NCI-H524 (cell line): Measurements from ENCODE around the gene AHNAK.
"Not testable (repeated sequence)": the region's sequence is repeated elsewhere in the genome, so short reads cannot be mapped to it uniquely, and the experiment has no call there.

Experiments used
- DNase-seq, 2 experiments: peaks; one replicate each; lab custom pipeline; 2025; lab: John Stamatoyannopoulos, UW

Gene AHNAK

DNA sequence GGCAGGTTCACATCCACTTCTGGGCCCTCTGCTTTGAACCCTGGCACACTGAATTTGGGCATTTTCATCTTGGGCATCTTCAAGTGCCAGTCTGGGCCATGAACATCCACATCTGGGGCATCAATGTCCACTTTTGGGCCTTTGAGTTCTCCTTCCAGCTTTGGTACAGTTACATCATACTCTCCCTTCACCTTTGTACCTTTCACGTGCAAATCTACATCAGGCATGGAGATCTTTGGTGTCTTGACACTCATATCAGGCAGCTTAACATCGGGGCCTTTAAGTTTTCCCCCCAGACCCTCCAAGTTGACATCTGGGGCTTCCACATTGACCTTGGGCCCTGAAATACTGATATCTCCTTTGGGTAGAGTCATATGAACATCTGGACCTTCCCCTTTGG is 14.5 kb downstream of the AHNAK start:
- DNase-seq, result no peak

- no peak for DNase-seq
These were observed 29.8 kb downstream of the AHNAK start for GRCh38 chr11:62516736-62517371.

DNA sequence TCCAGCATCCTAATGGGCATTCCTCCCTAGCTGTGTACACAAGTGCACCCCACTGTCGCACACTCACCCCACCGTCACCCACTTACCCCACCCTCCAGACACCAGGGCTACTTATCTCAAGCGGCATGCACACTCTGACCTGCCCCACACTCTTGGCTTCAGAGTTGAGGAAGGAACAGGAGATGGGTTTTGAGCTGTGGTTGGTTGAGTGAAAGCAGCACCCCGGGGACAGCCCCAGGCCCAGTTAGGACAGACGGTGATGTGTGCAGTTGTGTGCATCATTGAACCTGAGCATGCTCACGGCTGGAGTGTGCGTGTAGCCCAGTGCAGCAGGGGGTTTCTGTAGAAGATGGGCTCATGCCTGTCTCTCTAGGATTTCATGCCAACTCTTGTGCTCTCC is 32.5 kb downstream of the AHNAK start:
- no peak for DNase-seq

- no peak for DNase-seq
These were observed 33.0 kb downstream of the AHNAK start for GRCh38 chr11:62513626-62514025.

GRCh38 chr11:62512961-62513360 is 33.6 kb downstream of the AHNAK start:
- no peak for DNase-seq

GRCh38 chr11:62508336-62509058 is 38.1 kb downstream of the AHNAK start:
- DNase-seq, result peak; percentile 7 to 40

DNA sequence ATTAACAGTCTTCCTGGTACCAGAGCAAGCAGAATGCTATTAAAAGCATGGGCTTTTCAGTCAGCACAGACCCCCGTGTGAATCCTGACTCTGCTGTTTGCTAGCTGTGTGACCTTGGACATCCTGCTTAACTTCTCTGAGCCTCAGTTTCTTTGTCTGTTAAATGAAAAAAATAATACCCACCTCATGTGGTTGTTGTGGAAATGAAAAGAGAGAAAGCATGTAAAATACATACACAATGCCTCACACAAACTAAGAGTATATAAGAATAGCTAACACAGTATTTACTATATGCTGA is 39.5 kb downstream of the AHNAK start:
- no peak for DNase-seq

- DNase-seq, result no peak
These were observed 40.0 kb downstream of the AHNAK start for GRCh38 chr11:62506413-62507124.

DNA sequence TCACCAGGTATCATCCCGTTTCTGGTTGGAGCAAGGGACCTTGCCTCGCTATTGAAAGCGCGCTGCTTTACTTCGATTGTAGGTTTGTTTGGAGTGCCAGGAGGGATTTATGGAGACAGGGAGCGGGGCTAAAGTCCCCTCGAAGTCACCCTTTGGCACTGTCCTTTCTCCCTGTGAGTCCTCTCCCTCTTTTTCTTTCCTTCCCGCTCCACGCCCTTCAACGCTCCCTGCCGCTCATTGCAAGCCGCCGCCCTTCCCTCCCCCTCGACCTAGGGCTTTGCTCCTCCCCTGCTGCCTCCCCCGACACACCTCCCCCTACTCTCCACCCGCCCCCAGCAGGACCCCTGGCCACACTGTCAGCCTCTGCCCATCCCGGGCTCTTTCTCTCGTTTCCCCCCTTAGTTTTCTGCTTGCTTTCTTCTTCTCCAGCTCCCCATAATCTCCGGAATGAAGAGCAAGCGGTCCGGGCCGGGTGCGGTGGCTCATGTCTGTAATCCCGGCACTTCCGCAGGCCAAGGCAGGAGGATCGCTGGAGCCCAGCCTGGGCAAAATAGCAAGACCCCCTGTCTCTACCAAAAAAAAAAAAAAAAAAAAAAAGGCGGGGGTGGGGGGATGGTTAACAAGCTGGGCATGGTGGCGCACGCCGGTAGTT is 41.0 kb downstream of the AHNAK start:
- DNase-seq, result no peak

DNA sequence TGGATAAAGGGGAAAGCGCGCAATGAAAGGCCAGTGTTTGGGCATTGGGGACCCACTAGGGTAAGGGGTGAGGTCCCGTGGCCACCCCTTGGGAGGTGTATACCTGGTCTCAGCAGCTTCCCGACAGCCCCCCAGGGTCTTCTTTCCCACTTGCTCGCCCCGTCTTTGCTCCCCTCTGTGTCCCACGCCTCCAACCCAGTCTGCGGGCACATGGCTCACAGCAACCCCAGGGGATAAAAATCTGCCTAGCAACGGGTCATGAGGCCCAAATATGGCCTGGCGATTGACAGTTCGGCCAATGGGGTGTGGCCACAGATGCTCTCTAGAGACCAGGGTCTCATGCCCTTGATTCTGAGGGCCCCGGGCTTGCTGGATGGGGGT is 41.6 kb downstream of the AHNAK start:
- DNase-seq, result peak in 1 of 2 experiments; percentile 17

DNA sequence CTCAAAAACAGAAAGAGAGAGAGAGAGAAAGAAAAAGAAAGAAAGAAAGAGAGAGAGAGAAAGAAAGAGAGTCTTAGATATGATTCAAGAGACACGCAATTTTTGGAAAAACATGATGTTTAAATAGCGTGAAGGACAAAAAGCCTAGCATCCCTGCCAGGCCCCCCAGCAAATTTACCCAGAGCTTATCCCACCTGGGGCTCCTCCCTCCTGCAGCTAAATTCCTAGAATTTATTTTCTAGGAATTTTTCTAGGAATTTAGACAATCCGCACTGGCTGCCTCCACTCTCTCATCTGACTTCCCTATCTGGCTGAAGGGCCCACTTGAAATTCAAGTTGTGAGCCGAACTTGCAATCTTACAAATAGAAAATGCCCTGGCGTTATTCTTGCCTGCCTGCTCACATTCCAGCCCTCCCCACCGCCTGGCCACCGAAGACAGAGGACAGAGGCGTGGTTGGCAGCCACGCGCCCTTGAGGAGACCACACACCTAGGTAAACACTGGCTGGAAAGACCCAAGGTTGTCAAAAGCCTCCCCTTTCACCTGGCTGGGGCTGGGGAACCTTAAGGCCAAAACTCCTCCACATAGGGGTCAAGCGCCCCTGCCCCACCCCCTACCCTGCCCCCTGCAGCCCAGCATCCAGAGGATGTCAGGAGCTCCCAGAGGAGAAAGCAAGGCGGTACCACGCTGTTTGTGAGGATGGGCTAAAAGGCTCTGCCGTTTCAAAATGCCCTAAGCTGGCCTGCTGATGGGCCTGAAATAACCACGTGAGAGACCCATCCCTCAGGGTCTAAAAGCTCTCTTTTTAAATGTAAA is 42.2 kb downstream of the AHNAK start:
- no peak for DNase-seq

DNA sequence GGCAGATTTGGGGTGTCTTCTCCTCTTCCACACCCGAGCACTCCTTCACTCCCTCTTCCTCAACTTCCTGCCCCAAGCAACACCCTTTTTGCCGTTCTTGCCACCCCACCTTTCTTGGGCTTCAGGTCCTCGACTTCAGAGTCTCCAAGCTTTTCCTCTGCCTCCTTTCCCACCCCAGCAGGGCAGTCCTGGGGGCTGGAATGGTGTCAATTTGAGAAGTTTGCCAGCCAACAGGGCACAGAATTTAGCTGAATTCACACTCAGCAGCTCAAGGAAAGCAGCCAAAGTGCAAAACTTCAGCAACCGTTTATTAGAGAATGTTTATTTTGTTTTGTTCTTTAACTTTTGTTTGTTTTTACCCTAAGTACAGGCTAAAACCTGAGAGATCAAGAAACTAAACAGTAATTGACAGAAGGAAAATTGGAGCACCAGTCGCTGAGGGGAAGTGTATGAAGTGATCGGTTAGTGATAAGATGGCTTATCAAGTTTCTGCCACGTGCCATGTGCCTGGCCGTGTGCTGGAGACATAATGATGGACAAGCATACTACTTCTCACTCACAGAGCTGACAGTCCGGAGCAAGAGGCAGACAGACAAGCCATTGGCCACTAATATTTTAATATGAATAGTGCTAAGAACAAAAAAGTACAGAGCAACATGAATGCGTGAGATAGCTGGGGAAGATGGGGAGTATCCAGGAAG is 44.4 kb downstream of the AHNAK start:
- no peak for DNase-seq

- DNase-seq, result peak in 1 of 2 experiments; percentile 9
These were observed 45.1 kb downstream of the AHNAK start for GRCh38 chr11:62501432-62501891.

DNA sequence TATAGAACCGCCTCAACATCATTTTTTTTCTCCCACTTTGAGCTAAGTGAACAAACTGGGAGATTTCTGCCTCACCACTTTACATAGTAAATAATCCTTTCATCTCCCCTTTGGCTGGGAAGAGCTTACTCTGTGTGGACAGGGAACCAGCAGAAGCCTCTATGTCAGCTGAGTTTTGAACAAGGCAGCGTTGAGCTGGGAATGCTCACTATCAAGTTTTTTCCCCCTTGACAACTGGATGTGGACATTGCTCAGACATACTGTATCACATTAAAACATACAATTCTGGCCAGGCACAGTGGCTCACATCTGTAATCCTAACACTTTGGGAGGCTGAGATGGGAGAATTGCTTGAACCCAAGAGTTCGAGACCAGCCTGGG is 46.0 kb downstream of the AHNAK start:
- no peak for DNase-seq

DNA sequence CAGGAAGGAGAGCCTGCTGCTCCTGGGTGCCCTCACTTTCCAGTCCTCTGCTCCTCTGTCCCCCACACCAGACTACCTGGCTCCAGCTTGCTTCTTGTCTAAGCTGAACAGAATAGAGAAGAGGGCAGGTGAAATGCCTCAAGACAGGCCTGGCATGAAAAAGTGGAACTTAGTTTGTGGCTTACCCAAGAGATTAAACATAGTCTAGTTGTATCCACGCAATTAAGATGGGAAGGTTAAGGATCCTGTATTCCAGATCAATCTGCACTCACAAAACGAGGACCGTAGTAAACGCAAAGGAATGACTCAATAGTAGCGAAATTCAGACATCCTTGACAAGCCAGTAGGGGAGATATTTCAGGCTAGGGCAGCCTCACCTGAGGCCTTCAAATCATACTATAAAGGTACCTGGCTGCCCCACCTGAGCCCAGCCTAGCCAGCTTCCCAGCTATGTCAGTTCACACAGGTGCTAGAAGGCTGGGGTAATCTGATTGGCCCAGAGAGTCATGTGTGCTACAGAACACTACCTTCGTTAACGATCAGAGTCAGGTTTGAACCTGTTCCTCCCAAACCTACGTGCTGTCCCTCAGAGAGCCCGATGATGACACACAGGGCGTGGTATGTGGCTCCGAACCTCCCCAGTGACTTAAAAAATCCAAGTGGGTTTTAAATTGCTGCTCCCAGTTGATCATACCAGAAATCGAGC is 46.5 kb downstream of the AHNAK start:
- DNase-seq, result no peak

- not testable (repeated sequence) for DNase-seq
These were observed 47.2 kb downstream of the AHNAK start for GRCh38 chr11:62499311-62499943.

GRCh38 chr11:62498492-62499286 is 47.9 kb downstream of the AHNAK start:
- DNase-seq, result no peak

- no peak for DNase-seq
These were observed 48.6 kb downstream of the AHNAK start for GRCh38 chr11:62498031-62498430.

DNA sequence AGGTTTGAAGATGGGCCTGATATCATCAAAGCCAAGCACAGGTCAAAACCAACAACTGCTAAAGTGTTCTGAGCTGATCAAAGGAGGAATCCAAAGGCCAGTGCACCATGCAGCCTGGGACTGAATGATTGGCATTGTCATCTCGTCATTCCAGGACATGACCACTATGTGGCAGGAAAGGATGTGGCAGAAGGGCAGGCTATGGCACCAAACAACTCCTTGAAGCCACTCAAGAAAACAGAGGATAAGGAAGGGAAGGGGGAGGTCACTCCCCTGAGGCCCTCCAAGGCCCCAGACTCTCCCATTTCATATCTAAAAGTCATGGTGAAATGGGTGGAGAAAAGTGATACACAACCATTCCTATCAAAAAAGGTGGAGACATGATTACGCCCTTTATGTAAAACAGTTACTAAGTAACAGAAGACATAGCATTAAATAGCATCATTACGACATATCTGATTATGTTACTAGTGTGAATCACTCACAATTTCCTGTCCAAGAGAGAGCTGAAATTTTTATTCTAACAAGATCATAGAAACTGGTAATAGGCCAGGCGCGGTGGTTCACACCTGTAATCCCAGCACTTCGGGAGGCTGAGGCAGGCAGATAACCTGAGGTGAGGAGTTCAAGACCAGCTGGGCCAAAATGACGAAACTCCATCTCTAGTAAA is 49.3 kb downstream of the AHNAK start:
- DNase-seq, result peak; percentile 8 to 67
